Right lobe of liver (tissue), 6 donors: ENCODE measurements around the gene ALDH1A1. TPM values are rescaled to one million over a fixed set of nuclear protein-coding genes. Genes with fewer than 3 reads are reported as not detected.

Experiments used
- ATAC-seq, 4 donors: fragments of 200-7000 bp; cut with Tn5 transposase; one replicate each; pipeline ENCODE4 v1.9.1; 2020; ENCODE audit warnings: mild to moderate bottlenecking in 4 of 4, moderate library complexity in 4 of 4
- DNase-seq, 3 donors: peaks; one replicate each; pipeline ENCODE4 v3.0.0-alpha.2; 2020
- H3K27ac ChIP-seq, 3 donors: fragments of 200-600 bp; one replicate each; pipeline ENCODE4 v1.8.0; 2022
- H3K27me3 ChIP-seq, 2 donors: fragments of 200-600 bp; one replicate each; pipeline ENCODE4 v1.8.0; 2022
- H3K36me3 ChIP-seq, 4 donors: fragments of 200-600 bp; sonication (generic) in 1 of 4; one replicate each; pipeline versions ENCODE4 v1.5.1 to v1.8.0; 2017 to 2022; ENCODE audit warnings: control low read depth in 1 of 4
- H3K4me1 ChIP-seq, 4 donors: fragments of 200-600 bp; sonication (generic) in 1 of 4; one replicate each; pipeline versions ENCODE4 v1.5.1 to v1.8.0; 2017 to 2022; ENCODE audit warnings: control low read depth in 1 of 4
- H3K4me3 ChIP-seq, 3 donors: fragments of 200-600 bp; one replicate each; pipeline ENCODE4 v1.8.0; 2022
- H3K9me3 ChIP-seq, 4 donors: fragments of 200-600 bp; sonication (generic) in 1 of 4; one replicate each; pipeline versions ENCODE4 v1.5.1 to v1.8.0; 2017 to 2022; ENCODE audit warnings: control low read depth in 1 of 4
- CTCF ChIP-seq, 4 donors: fragments of 200-600 bp in 3 of 4; fragments of 450-650 bp in 1 of 4; IDR thresholded peaks; one replicate each; pipeline versions ENCODE4 v1.5.1 to v1.8.0; 2016 to 2022; ENCODE audit warnings: antibody characterized with exemption in 4 of 4, mild to moderate bottlenecking in 2 of 4
- POLR2A ChIP-seq: fragments of 450-650 bp; IDR thresholded peaks from one replicate; pipeline ENCODE4 v1.6.1; 2017; ENCODE audit warnings: antibody characterized with exemption, mild to moderate bottlenecking
- WGBS: methylation state at CpG from one replicate; pipeline ENCODE4 v1.1.6; 2018; ENCODE audit warnings: low coverage, low lambda C conversion rate; ENCODE audit not compliant: insufficient coverage; ENCODE audit errors: missing lambda C conversion rate; 5-methylcytosine and 5-hydroxymethylcytosine counted together
- intact Hi-C, 2 donors: fragments of 100-400 bp; cut with DNase I; formaldehyde crosslinking; loops; one replicate each; pipeline versions ENCODE4 v1.11.2 to v1.14.1; 2022
- total RNA-seq, 6 experiments: library from RNA; depleted of rRNA in 2 of 6; stranded (reverse); fragments of >200 nt in 2 of 6; fragmentation: NEBNext Ultra II Directional in 3 of 6; extraction: Animal tissue kit (Norgen Biotek cat#: 25700) in 3 of 6; gene quantifications; one replicate each; pipeline versions ENCODE4 v1.1.0 to v1.2.4, GENCODE V29; 2016 to 2023
- donor health status: DM: no; HTN: yes; CAD: no.
- donor health status: DM: no; HTN: no; CAD: no.
- donor health status: DM: no; HTN: no; CAD: no.
- donor health status: DM: no; HTN: yes; CAD: no.
- donor health status: DM: no; HTN: yes; CAD: no.

ALDH1A1 gene
- total RNA-seq, 6 experiments from 2014 or later: 309 to 1,702 (median 521) TPM

DNA sequence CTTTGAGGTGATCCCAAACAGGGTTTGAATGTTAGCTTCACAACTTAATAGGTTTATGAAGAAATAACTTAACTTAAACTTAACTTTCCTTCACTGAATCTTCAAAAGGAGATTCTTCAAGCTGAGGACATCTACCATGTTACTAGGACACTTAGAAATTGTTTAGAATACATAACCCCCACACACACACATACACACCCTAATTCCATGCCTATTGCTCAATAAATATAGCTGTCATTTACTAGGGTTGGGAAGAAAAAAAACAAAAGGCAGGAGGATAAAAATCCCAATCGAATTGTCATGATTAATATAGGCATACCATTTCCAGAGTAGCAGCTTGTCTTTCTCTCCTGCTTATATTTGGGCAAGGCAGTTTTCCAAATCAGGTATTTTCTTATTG, 68.3 kb downstream of the ALDH1A1 start:
- Histone ChIP-seq H3K4me3 (no peak overlapping the region), H3K36me3 (peaks cover 0 to 10% (median 2%) of the 10 kb centered on the region in 4 donors), H3K27me3 (no peaks in the 10 kb centered on the region), H3K4me1 (no peaks in the 10 kb centered on the region), H3K9me3 (no peaks in the 10 kb centered on the region), H3K27ac (no peak overlapping the region)
- intact Hi-C loops: no loop called here
- 83% methylated on average over 1 of the region's 1 CpG for WGBS
- no peak for TF ChIP-seq CTCF (IDR thresholded peaks at IDR 0.05)
- no peak for TF ChIP-seq POLR2A
- DNase-seq: no peak
- ATAC-seq: no peak

- WGBS: 94% methylated on average over 2 of the region's 3 CpGs
- H3K36me3 ChIP-seq: peaks cover 0 to 8% (median 0%) of the 10 kb centered on the region in 4 donors
- H3K9me3 ChIP-seq: no peaks in the 10 kb centered on the region
- H3K4me3 ChIP-seq: no peak overlapping the region
- no peak for DNase-seq
- no peaks in the 10 kb centered on the region for H3K27me3 ChIP-seq
- no peak overlapping the region for H3K27ac ChIP-seq
- no peak for TF ChIP-seq CTCF (IDR thresholded peaks at IDR 0.05)
- ATAC-seq: no peak
- no peaks in the 10 kb centered on the region for H3K4me1 ChIP-seq
- intact Hi-C loops: no loop called here
Measured at GRCh38 chr9:72883875-72884274, 69.0 kb downstream of the ALDH1A1 start.

DNA sequence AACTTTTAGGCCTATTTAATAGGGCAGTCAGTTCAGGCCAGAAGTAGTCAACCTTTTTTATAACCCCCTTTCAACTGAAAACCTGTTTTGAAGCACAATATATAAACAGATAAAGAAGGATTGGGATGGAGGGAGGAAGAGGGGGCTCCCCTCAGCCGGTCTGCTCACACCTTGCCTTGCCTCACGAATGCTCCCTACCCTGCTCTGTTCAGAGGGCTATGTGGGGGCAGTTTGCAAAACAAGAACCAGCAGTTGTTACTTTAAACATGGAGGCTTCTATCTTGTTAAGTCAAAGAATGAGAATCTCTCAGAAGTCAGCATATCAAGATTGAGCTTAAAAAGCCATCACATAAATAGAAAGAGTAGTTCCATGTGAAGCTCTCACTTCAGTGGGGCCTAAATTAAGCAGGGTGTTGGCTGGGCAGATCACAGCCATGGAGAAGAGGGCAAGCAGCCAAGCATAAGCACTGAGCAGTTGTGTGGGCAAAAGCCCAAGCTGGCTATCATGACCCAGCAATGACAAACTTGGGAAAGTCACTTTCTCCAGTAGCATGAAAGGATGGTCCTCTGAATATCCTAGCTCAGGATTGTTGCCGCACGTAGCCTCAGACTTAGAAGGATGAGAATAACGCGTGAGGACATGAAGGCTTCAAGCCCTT, 70.6 kb downstream of the ALDH1A1 start:
- no peak overlapping the region for H3K27ac ChIP-seq
- DNase-seq (peak in 1 of 3 donors; percentile 33), ATAC-seq (peak in 3 of 4 donors; percentile 53 to 79 (median 68))
- H3K27me3 ChIP-seq: no peaks in the 10 kb centered on the region
- H3K36me3 ChIP-seq: peaks cover 0 to 8% (median 0%) of the 10 kb centered on the region in 4 donors
- no peaks in the 10 kb centered on the region for H3K4me1 ChIP-seq
- intact Hi-C loops: no loop called here
- no peak overlapping the region for H3K4me3 ChIP-seq
- TF ChIP-seq POLR2A: no peak
- no peak for TF ChIP-seq CTCF (IDR thresholded peaks at IDR 0.05)
- H3K9me3 ChIP-seq: no peaks in the 10 kb centered on the region
- 88% methylated on average over 6 of the region's 6 CpGs for WGBS

- H3K4me1 ChIP-seq: no peaks in the 10 kb centered on the region
- ATAC-seq (no peak), DNase-seq (no peak)
- no peak overlapping the region for H3K4me3 ChIP-seq
- 29% methylated on average over 1 of the region's 2 CpGs for WGBS
- no peak for TF ChIP-seq POLR2A
- no peak for TF ChIP-seq CTCF (IDR thresholded peaks at IDR 0.05)
- H3K27ac ChIP-seq: no peak overlapping the region
- intact Hi-C loops: no loop called here
- H3K9me3 ChIP-seq: no peaks in the 10 kb centered on the region
- H3K36me3 ChIP-seq: peaks cover 0 to 4% (median 0%) of the 10 kb centered on the region in 4 donors
- no peaks in the 10 kb centered on the region for H3K27me3 ChIP-seq
Measured at GRCh38 chr9:72880821-72881220, 72.0 kb downstream of the ALDH1A1 start.
